Measurements from ENCODE around the gene NDUFB7.

DNA sequence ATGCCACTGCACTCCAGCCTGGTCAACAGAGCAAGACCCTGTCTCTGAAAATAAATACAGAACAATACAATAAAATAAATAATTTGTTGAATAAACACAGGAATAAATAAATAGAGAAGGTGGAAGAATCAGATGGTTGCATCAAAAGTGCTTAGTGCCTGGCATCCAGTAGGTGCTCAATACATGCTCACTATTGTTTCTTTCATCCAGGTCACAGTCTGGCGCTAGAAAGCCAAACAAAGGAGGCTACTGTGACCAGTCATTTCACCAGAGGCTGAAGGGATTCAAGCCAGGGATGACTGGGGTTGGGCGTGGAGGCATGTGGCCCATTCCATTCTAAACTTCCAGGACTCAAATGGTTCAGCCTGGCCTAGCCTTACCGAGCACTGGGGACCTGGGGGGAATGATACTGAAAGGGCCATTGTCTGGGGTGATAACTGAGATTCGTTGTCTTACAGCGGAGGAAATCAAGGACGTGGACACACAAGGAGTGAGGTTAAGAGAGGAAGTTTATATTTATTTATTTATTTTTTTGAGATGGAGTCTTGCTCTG is 3.6 kb upstream of the NDUFB7 start:
- TF ChIP-seq GATA2 (IDR thresholded peaks at IDR 0.05; ENCODE audit: low read depth, low read length) (no peak), GATA3 (IDR thresholded peaks at IDR 0.05; ENCODE audit: low read depth, low read length) (no peak)

Measured in SH-SY5Y (cell line).